RPMI8226 (cell line): Measurements from ENCODE around the gene HOXB6.

ENCODE experiments used
- DNase-seq: peaks from one replicate; pipeline ENCODE4 v3.0.0-alpha.2; 2015

Gene HOXB6

DNA sequence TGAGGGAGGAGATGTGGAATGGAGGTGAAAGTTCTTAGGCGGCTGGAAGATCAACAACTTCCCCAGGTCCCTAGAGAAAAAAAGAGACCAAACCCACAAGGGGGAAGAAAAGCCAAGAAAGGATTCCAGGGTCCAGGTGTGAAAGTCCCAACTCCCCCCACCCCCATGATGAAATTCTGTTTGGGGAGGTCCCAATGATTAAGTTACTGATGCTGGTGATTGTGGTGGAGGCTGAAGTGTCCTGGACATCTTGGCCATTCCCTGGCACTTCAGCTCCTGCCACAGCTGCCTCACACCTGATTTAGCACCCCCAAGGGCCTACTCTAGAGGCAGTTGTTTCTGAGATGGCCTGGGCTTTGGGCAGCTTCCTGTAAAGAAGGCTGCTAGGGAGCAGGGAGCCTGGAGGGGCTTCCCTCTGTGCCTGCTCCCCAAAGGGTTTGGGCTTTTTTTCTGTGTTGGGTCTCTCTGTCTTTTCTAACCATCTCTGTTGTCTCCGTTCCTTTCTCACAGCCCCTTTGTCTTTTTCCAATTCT lies 39.7 kb downstream of the HOXB6 start:
- no peak for DNase-seq

DNA sequence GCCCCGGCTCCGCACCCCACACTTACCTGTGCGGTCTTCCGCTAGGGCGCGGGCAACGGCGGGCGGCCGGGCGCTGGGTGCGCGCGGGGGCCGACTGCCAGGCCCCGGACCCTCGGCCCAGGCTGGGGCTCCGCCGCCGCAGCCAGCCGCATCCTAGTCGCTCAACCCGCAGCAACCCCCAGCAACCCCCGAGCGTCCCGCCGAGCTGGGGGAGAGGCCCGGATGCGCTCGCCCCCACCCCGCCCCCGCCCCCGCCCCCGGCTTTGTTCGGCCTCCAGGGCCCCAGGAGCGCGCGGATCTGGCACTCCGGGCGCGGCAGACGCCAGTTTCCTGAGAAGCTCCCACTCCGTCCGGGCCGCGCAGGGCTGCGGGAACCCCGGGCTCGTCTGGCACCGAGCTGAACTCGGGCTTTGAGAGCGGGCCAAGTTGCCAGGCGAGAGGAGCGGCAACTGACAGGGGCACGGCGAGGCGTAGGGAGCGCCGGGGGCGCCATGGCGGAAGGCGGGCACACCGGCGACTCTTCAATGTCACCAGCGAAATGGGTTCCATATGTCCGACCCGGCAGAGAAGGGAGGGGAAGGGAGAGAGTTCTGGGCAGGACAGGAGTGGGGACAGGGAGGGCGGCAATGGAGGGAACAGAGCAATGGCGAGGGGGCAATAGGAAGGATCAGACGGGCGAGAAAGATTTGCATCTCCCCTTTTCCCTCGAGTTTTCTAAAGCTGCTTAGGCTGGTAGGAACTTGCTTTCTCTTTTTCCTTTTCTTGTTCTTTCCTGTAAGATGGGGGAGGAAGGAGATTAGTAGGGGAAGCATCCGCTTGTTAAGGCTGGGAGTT lies 40.4 kb downstream of the HOXB6 start:
- DNase-seq = no peak

DNA sequence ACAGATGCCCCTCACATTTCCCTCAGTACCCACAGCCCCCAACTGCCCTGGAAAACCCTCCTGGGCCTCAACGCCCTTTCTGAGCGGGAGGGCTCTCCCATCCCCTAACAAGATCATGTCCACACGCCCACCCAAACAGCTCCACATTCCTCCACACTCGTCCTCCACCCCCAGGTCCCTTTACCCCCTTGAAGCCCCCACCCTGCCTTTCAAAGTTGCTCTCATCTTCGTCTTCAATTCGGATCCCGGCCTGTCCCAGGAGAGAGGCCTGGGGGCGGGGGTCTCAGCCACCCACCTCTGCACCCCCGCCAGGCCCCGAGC lies 41.0 kb downstream of the HOXB6 start:
- no peak for DNase-seq

DNA sequence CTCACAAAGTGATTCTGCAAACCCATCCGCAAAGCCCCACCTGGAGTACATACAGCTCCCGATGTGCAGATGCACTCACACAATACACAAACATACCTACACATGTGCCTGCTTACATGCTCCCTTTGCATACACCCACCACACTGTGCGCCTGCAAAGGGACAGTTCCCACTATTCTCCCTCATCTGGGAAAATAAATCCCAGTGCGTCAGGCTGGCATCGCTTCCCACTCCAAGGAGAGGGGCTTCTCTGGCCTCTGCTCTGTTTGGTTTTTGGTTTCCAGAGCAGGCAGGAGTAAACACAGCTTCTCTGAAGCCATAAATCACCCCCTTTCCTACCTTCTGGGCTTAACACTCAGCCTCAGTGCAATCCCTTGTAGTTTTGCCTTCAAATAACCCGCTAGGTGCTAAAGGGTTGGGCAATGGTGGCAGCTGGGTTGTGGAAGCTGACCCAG lies 41.4 kb downstream of the HOXB6 start:
- no peak for DNase-seq

DNA sequence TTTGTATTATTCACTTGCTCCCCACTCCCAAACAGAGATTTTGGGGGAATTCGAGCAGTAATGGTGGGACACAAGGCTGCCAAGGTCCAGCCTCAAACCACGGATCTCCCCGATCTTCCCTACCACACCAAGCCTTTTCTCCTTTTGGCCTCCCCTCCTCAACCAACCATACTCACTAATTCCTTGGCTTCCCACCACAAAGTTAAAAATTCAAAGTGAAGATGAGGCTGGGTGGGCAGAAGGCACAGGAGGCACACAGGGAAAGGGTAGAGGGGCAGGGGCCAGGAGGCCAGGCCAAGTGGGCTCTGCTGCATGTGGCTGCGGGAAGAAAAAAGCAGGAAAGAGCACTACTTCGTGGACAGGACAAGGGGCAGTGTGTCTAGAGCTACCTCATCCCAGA lies 41.9 kb downstream of the HOXB6 start:
- no peak for DNase-seq

DNA sequence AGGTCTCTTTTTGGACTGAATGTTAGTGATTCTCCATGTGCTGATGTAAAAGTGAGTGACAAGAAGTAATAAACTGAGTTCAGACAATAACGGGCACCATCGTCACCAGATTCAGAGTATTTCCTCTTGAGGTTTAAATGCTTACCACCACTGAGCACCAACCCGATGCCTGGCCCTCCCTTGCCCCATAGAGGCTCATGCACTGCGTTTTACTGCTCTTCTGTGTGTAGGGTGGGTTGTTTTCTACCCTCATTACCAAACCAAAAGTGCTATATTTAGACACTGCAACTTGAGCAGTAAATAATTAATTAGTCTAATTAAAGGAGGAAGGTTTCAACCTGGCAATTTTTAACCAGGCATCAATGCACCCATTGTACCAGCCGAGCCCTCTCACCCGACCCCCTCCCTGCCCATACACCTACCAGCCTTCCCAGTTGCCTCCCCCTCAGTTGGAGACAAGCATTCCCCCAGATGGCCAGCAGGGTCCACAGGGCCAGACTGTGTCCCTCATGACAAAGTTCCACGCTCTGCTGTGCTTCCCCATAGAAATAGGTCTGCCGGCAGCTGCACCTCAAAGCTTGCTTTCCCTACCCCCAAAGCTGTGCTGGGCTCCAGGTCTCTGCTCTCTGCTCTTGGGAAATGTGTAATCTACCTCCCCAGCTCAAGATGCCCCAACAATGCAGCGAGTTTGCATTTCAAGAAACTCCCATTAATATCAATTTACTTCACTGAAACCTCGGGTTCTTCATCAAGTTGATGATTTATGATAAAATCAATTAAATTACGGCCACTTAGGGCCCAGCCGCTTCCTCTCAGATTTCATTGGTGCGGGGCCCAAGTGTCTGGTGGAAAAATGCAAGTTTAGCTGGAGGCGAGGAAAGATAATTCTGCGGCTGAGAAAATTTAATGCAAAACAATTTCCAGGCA lies 42.6 kb downstream of the HOXB6 start:
- no peak for DNase-seq

DNA sequence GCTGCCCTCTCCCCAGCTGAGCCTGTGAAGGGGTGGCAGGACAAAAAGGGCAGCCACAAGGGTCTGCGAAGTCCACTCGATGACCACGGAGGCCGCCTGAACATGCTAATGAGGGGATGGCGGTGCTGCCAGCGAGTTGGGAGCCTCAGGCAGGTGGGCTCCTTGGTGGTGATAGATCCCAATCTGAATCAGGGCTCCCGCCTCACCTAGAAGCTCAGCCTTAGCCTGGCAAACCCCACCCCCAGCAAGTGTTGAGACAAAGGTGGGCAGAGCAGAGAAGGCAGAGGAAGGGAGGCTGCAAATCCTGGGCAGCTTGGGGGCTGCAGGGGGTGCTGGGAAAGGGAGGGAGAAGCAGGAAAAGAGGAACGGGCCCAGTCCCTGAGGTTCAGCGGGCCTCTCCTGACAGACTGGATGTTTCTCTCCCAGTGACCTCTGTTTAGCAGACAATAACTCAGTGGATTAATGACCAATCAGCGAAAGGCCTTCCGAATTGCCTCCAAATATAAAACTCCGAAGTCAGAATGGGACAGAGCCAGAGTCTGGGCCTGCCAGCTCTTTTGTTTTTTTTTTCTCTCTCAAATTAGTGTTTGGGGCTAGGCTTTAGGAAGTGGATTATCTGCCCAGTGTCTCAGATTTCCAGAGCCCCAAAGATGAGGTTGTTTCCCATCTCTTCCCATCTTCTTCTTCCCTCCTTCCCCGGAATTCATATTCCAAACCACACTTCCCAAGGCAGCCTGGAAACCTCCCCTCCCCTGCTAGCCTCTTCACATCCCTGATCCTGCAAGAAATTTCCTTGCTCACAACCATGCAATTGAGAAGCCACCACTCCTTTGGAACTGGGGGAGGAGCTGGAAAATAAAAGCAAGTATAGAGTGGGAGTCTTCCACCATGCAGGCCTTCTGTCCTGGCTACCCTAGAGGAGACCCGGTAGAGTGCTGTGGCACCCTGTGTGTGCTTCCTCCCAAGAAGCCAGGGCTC lies 44.7 kb downstream of the HOXB6 start:
- no peak for DNase-seq

DNA sequence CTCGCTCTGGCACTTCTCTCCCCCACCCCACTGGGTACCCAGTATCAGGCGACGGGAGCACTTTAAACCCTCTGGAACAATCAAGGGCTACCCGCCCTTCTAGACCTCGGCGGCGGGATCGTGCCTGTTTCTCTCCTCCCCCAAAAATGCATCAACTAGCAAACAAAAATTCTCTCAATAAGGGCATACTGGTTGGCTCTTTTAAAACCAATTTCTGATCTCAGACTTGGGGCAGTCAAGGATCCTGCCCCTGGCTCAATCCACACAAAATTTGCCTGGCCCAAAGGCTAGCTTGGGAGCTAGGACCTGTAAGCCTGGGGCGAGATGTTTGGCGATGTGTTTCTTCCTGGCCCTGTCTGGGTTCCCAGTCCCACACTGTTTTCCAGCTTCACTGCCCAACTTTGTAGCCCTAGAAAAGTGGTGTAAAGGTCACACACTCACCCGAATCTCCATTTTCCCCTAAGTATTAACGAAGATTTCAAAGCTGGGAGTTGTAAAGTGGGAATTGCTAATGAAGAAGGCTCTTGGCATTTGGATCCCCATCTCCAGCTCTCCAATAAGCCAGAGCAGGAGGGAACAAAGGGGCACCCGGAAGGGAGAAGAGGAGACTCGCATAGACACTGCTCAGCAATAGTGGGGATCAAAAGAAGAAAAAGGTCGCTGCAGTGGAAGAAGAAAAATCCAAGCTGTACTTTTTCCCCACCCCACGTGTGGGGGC lies 45.5 kb downstream of the HOXB6 start:
- no peak for DNase-seq

DNA sequence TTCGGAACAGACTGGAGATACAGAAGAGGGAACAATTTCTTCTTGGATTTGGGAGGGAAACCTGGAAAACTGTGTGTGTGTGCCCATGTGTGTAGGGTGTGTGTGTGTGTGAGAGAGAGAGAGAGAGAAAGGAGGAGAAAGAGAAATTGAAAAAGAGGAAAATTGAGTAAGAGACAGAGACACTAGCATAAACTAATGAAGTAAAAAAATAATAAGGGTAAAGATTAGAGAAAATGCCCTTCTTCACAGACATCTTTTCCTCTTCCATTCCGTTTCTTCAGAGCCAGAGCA lies 46.0 kb downstream of the HOXB6 start:
- DNase-seq = no peak

DNA sequence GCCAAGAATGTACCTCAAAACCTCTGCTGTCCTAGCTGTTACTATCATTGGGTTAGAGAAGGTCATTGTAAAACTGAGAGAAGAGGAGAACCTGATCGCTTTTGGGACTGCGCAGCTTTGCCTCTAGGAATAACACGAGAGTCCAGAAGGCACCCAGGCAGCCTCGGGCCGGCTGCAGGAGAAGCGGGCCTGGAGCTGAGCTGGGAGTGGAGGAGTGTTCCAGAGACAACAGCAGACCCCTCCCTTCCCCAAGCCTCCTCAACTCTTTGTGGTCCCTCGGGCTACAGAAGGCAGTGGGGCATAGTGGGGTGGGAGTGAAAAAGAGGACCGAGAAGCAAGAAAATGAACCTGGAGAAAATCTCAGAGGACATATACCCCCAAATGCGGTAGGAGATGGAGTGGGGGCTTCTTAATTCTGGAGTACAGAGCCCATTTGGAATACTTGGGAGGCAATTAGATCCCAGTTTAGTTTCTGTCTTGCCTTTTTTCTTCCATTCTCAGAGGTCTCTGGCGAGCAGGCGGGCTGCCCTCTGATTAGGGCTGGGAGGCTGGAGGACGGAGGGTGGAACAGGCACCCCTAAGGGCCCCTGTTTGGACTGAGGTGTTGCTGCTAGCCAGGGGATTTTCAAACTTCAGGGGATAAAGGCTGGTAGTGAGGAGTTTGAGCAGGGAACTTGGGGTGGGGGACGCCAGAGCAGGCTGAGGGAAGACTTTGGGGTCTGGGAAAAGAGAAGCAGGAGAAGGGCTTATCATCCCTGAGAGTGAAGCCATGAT lies 46.5 kb downstream of the HOXB6 start:
- no peak for DNase-seq

DNA sequence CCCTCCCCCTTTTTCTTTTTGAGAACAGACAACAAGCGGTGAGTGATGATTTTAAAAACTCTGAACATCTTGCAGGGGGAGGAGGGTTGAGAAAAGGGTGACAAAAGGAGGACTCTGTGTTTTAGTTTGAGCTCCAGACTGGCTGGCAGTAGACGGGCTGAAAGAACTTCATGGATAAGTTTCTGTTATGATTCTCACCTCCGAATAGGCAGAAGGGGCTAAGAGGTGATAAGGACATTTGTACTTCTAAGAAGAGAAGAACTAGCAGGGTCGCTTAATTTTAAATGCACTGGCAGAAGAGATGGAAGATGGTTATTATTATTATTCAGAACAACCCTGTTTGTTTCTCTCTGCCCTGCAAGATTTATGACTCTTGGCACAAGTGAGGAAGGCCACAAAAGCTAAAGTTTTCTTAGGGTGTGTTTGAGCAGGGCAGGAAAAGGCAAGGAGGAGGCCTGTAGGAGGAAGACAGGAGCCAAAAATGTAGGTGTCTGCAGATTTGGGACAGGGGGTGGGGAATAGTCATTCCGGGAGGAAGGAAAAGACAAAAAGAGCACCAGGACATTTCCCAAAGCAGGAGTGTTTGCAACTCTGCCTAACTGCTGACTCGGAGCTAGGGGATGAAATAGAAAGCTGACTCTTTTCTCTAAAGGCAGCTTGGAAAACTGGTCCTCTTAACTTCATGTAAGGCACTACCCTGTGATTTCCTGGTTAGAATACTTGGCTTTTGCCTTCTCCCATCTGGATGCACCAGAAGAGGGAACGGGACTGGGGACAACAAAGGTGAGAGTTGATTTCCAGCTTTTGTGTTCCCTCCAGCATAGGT lies 48.0 kb downstream of the HOXB6 start:
- DNase-seq = no peak

DNA sequence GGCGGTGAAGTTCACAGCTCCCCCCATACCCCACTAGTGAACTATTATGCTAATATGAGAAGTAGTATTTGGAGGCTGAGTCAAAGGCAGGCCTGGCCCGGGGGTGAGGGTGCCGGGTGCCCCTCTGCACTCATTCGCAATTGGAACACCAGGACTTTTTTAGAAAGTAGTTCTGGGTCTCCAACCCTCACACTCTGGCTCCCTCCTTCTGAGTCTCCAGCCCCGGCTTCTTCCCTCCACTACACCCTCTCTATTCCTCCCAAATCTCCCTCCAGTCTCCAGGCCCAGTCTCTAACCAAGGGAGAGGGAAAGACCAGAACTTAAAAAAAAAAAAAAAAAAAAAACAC lies 48.6 kb downstream of the HOXB6 start:
- DNase-seq = no peak

DNA sequence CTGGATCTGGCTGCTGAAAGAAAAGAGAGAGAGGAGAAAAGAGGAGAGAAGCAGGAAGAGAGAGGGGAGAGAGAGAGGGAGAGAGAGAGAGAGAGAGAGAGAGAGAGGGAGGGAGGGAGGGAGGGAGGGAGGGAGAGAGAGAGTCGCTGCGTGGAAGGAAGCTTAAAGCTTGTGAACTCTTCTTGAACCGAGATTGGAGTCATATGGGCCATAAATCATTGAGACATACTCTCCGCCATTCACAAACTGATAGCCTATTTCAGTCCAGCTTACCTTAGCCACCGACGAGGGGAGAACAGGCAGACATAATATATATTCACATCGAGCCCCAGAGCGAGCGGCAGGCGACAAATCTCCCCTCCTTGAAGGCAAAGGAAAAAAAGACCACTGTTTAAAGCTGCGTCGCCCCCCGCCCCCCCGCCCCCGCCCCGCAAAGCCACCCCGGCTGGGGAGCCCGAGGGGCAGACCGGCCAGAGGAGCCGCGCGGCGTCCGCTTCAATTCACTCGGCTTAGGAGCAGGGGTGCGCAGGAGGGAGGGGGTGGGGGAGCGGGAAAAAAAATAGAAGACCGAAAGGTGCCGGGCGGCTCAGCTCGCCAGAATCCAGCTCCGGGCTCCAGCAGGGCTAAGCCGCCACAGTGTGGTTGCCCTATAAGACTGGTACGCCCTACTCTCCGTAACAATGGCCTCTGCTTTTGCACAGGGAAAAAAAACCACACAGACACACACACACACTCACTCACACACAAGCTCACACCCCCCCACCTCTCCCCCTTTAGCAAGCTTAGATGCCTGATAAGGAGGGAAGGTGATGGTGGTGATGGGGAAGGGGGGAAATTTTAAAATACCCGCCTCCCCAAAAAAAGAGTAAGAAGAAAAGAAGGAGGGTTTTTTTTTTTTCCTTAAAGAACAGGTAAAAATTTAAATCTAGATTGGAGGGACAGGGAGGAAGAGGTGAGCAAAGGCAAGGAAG lies 49.2 kb downstream of the HOXB6 start:
- DNase-seq = no peak

DNA sequence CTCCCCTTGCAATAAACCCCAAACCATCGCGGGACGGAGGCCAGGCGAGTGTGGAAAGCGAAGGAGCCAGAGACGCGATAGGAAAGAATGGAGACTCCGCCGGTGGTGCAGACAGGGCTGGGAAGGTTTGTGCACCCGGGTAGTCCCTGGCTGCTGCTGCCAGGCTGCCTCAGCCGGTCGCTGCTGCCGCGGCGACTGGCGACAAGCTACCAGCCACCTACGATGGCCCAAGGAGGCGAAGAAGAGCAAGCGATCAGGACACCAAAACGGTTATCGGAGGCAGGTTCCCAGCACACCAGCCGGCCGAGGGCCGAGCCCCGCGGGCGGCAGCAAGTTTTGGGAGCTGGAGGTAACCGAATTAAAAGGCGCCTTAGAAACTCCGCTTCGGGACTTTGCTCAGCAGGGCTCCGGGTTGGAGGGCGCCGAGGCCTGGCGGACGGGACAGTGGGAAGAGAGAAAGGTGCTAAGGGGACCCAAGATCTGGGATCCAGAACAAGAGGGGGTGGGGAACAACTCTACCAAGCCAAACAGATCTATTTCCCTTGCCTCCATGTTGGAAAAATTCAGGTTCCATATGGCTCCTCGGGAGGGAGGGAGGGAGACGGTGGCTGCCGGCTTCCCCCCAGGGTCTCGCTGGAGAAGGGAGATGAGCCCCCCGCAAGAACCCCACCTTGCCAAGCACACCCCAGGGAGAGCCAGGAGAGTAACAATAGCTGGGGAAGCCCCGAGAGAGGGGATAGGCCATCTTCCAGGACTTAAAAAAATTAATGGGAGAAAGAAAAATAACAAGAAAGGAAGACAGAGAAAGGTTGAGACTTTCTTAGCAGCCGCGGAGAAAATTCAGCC lies 50.2 kb downstream of the HOXB6 start:
- DNase-seq = no peak

DNA sequence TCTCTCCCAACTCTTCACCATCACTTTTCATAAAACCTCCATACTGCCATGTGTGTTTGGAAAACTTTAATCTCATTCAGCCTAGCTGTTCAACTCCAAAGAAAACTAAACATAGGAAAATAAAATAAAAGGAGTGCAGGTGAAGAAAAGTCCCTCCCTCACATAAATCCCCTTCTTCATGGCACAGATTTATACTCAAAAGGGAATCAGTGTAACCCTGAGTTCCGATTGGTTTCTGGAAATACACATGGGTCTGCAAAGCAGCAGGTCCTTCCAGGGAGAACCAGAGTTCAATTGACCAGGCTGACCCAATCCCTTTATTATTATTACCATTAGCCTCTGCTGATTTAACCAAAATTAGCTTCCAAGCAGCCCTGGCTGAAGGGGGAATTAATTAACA lies 51.0 kb downstream of the HOXB6 start:
- no peak for DNase-seq

DNA sequence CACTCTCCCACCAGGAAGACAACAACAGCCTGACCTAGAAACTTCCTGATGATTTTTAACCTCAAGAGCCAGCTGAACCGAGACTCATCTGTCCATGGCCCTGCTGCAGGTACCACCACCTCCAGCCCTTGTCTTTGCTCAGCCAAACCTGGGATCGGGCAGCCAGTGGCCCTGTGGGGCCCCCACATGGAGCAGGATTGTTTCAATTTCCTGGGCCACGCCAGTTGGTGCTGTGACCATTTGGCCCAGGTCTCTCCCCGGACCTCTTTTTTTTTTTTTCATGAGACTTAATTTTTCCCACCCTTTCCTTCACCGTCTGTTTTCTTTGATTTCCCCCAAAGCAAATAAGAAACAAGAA lies 51.6 kb downstream of the HOXB6 start:
- DNase-seq = no peak

DNA sequence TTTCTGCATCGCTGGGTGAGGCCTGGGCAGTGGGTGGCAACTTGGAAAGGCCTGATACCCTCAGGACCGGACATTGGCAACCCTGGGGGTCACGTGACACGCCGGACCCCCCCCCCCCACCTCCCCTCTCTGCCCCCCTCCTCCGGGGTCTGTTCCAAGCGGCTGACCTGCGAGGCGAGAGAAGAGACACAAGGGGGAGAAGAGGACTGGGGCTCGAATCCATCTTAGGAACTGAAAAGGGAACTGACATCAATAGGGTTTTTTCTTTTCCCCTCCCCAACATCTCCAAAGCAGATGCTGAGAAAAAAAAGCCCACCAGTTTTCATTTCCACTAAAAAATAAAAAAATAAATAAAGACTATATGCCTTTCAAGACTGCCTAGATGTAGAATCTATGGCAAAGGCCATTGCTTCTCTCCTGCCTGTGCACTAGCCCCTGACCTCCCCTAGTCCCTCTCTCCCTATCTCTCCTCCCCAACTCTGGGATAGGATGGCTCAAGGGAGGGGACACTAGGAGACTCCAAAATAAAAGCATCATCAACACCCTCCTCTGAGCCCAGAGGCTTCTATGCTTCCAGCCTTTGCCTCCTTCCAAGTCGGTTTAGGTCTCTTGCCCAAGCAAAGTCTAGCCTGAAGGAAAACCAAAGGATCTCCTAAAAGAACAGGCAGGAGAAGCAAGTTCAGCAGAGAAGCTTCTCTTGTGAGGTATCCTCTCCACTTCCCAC lies 52.2 kb downstream of the HOXB6 start:
- no peak for DNase-seq
